Uterus (tissue), 2 donors: Measurements from ENCODE around the gene TM4SF1.

Experiments
- CTCF ChIP-seq, 4 experiments: fragments of 200-600 bp in 2 of 4; fragments of 450-650 bp in 2 of 4; sonication (generic) in 2 of 4; IDR thresholded peaks; one replicate each; pipeline ENCODE4 v1.5.1; 2016 to 2019; ENCODE audit warnings: antibody characterized with exemption in 4 of 4, mild to moderate bottlenecking in 2 of 4, moderate library complexity in 1 of 4
- POLR2A ChIP-seq, 2 donors: fragments of 450-650 bp; IDR thresholded peaks; one replicate each; pipeline ENCODE4 v1.6.1; 2016; ENCODE audit warnings: antibody characterized with exemption in 2 of 2, mild to moderate bottlenecking in 1 of 2, moderate library complexity in 1 of 2

GRCh38 chr3:149330609-149331331 is 46.7 kb downstream of the TM4SF1 start:
- no peak for TF ChIP-seq CTCF (IDR thresholded peaks at IDR 0.05)
- no peak for TF ChIP-seq POLR2A (IDR thresholded peaks at IDR 0.05)
